Stomach (tissue), 9 donors: ENCODE results near the gene CX3CL1. TPM values are rescaled to one million over a fixed set of nuclear protein-coding genes. Genes with fewer than 3 reads are reported as not detected.

ENCODE experiments used
- DNase-seq, 2 donors: peaks; one replicate each; pipeline versions ENCODE4 v3.0.0 to v3.0.0-alpha.2; 2013 to 2019
- H3K27ac ChIP-seq, 5 donors: fragments of 200-600 bp in 4 of 5; sonication (generic) in 4 of 5; one replicate each; pipeline ENCODE4 v1.5.1; 2013 to 2019; ENCODE audit warnings: mild to moderate bottlenecking in 1 of 5, moderate library complexity in 1 of 5
- H3K27me3 ChIP-seq, 3 donors: fragments of 200-600 bp; sonication (generic); one replicate each; pipeline ENCODE4 v1.5.1; 2017 to 2019; ENCODE audit warnings: mixed run types in 1 of 3
- H3K36me3 ChIP-seq, 4 donors: fragments of 200-600 bp; sonication (generic); 1 replicate in 3 of 4; 2 replicates in 1 of 4; pipeline ENCODE4 v1.5.1; 2016 to 2019
- H3K4me1 ChIP-seq, 4 donors: fragments of 200-600 bp; sonication (generic); one replicate each; pipeline ENCODE4 v1.5.1; 2016 to 2019
- H3K4me3 ChIP-seq, 4 donors: fragments of 200-600 bp; sonication (generic) in 3 of 4; one replicate each; pipeline ENCODE4 v1.5.1; 2016 to 2019; ENCODE audit warnings: mild to moderate bottlenecking in 1 of 4
- H3K9me3 ChIP-seq, 4 donors: fragments of 200-600 bp; sonication (generic); one replicate each; pipeline ENCODE4 v1.5.1; 2016 to 2019
- EP300 ChIP-seq: sonication (generic); formaldehyde crosslinking; IDR thresholded peaks from one replicate; pipeline ENCODE4 v1.6.1; 2017; ENCODE audit warnings: antibody characterized with exemption
- POLR2A ChIP-seq, 4 donors: fragments of 450-650 bp; IDR thresholded peaks; one replicate each; pipeline ENCODE4 v1.6.1; 2016; ENCODE audit warnings: antibody characterized with exemption in 4 of 4, control low read depth in 2 of 4, mild to moderate bottlenecking in 1 of 4, moderate library complexity in 1 of 4
- POLR2AphosphoS5 ChIP-seq, 3 donors: sonication (generic); formaldehyde crosslinking; IDR thresholded peaks; one replicate each; pipeline ENCODE4 v1.6.1; 2016; ENCODE audit warnings: antibody characterized with exemption in 3 of 3
- WGBS, 5 donors: extraction: QIAGEN DNeasy Blood & Tissue Kit in 3 of 5; methylation state at CpG; one replicate each; pipeline versions ENCODE4 v1.1.5 to v1.1.7; 2013 to 2018; 5-methylcytosine and 5-hydroxymethylcytosine counted together
- intact Hi-C: fragments of 100-400 bp; cut with DNase I; formaldehyde crosslinking; loops from one replicate; pipeline ENCODE4 v1.15.1; 2023; ENCODE audit warnings: low total_unique reads
- polyA plus RNA-seq, 3 donors: library from polyadenylated mRNA; stranded (reverse); fragments of 200-250 nt; gene quantifications; one replicate each; pipeline ENCODE4 v1.2.3, GENCODE V29; 2013
- total RNA-seq, 5 donors: library from RNA; depleted of rRNA; stranded (reverse); fragments of >200 nt; gene quantifications; one replicate each; pipeline versions ENCODE4 v1.1.0 to v1.2.3, GENCODE V29; 2014 to 2016
- TF ChIP-seq, protein P1 (sequence below), 7 experiments: fragments of 450-650 bp in 4 of 7; fragments of 200-600 bp in 3 of 7; sonication (generic) in 3 of 7; IDR thresholded peaks; one replicate each; pipeline ENCODE4 v1.5.1; 2016 to 2019; ENCODE audit warnings: antibody characterized with exemption in 7 of 7, control low read depth in 2 of 7, mild to moderate bottlenecking in 1 of 7
- donor health status: healthy with polysubstance abuse.
- donor health status: Bipolar disorder and iron deficiency.
- donor health status: healthy.

Gene CX3CL1
- total and polyA plus RNA-seq, 8 donors: 1.3 to 43.8 (median 6.7) TPM; not detected in 2

DNA sequence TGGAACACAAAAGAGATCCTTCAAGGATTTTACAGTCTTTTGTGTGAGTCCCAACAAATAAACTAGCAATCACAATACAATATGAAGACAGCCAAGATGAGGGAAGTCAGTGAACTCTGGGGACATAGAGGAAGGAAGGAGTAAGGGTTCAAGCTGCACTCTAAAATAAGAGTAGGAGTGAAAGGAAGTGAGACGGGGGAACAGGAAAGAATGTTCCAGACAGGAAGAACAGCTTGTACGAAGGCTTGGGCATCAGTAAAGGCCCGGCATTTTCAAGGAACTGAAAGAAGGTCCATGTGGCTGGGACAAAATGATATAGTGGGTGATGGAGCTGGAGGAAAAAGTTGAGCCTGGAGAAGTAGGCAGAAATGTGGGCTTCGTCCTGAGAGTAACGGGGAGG is 36.8 kb downstream of the CX3CL1 start:
- intact Hi-C loops: no loop called here
- Histone ChIP-seq H3K27me3 (no peaks in the 10 kb centered on the region), H3K4me3 (no peak overlapping the region), H3K27ac (peak overlapping the region in 3 of 5 donors; percentile 27 to 51 (median 46)), H3K9me3 (no peaks in the 10 kb centered on the region), H3K36me3 (no peaks in the 10 kb centered on the region), H3K4me1 (peaks cover 0 to 9% (median 0%) of the 10 kb centered on the region in 4 donors)
- WGBS, 5 donors: 72 to 84% (median 76%) methylated on average over 5 of the region's 5 CpGs
- no peak for TF ChIP-seq POLR2AphosphoS5 (IDR thresholded peaks at IDR 0.05)
- TF ChIP-seq, protein P1, sequence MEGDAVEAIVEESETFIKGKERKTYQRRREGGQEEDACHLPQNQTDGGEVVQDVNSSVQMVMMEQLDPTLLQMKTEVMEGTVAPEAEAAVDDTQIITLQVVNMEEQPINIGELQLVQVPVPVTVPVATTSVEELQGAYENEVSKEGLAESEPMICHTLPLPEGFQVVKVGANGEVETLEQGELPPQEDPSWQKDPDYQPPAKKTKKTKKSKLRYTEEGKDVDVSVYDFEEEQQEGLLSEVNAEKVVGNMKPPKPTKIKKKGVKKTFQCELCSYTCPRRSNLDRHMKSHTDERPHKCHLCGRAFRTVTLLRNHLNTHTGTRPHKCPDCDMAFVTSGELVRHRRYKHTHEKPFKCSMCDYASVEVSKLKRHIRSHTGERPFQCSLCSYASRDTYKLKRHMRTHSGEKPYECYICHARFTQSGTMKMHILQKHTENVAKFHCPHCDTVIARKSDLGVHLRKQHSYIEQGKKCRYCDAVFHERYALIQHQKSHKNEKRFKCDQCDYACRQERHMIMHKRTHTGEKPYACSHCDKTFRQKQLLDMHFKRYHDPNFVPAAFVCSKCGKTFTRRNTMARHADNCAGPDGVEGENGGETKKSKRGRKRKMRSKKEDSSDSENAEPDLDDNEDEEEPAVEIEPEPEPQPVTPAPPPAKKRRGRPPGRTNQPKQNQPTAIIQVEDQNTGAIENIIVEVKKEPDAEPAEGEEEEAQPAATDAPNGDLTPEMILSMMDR (IDR thresholded peaks at IDR 0.05): no peak
- TF ChIP-seq POLR2A (IDR thresholded peaks at IDR 0.05): no peak
- no peak for TF ChIP-seq EP300
- no peak for DNase-seq

DNA sequence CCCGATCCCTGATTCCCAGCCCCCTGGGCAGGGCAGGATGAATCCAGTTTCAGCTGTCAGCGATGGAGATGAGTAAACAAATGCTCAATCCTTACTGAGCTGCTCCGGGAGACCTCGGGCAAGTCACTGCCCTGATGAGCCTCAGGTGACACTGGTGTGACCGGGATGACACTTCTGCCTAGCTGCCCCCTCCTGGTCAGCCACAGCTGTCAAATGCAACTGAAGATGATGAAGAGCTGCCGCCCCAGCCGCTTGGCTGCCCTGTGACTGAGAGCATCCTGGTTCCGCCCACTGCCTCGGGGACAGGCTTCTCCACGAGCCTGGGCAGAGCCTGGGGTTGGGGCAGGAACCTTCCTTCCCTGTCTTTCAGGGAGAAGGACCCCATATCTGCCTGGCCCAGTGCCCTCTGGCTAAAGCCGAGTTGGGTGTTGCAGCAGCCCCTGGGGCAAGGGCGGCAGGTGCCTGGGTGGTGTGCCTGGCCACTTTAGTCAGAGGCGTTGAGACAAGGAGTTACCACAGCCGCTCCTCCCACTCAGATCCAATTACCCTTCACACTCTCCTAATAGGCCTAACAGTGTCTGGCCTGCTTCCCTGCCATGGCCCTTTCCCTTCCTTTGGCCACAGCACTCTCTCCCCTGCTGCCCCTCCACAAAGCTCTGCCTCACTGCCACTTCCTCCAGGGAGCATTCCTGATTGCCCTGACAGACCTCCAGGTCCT is 37.7 kb downstream of the CX3CL1 start:
- no peaks in the 10 kb centered on the region for H3K36me3 ChIP-seq
- H3K4me3 ChIP-seq: no peak overlapping the region
- intact Hi-C loops: no loop called here
- no peak for DNase-seq
- H3K27me3 ChIP-seq: no peaks in the 10 kb centered on the region
- H3K9me3 ChIP-seq: no peaks in the 10 kb centered on the region
- H3K27ac ChIP-seq: peak overlapping the region in 3 of 5 donors; percentile 27 to 51 (median 46)
- 53 to 75% (median 63%) methylated on average over 6 to 14 of the region's 14 CpGs for WGBS, 5 donors
- H3K4me1 ChIP-seq: peaks cover 0 to 9% (median 0%) of the 10 kb centered on the region in 4 donors
- TF ChIP-seq EP300 (no peak), POLR2AphosphoS5 (IDR thresholded peaks at IDR 0.05) (no peak), POLR2A (IDR thresholded peaks at IDR 0.05) (no peak)
- TF ChIP-seq, protein P1 (IDR thresholded peaks at IDR 0.05): no peak

DNA sequence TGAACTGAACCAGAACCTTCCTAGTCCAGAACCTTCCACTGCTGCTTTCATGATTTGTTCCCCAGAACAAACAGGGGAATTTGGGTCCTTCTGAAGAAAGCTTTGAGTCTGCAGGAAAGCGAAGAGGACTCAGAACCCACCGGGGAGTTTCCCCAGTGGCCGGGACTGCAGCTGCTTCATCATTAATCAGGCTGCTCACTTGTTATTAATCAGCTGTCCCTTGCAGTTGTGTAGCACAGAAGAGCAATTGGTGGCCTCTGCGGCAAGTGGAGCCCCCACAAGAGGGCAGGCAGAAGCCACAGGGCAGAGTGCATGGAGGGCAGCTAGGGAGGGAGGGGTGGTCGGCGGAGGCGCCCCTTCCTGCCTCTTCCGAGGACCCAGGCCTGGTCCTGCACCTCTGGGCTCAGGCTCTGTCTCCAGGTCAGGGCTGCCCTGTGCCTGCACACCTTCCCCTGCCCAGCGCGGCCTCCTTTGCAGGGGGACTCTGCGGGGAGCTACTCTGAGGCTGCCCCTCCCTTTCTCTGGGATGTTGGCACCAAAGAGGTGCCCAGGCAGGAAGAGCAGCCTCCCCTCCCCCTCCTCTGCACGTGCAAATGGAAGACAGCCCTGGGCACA is 39.2 kb downstream of the CX3CL1 start:
- no peak for DNase-seq
- H3K4me1 ChIP-seq: peaks cover 0 to 14% (median 3%) of the 10 kb centered on the region in 4 donors
- intact Hi-C loops: no loop called here
- H3K9me3 ChIP-seq: no peaks in the 10 kb centered on the region
- no peak overlapping the region for H3K27ac ChIP-seq
- H3K4me3 ChIP-seq: no peak overlapping the region
- no peaks in the 10 kb centered on the region for H3K36me3 ChIP-seq
- 58 to 70% (median 66%) methylated on average over 8 to 12 of the region's 12 CpGs for WGBS, 5 donors
- H3K27me3 ChIP-seq: peaks cover 0 to 4% (median 0%) of the 10 kb centered on the region in 3 donors
- TF ChIP-seq, protein P1 (IDR thresholded peaks at IDR 0.05): no peak
- TF ChIP-seq POLR2A (IDR thresholded peaks at IDR 0.05) (no peak), POLR2AphosphoS5 (IDR thresholded peaks at IDR 0.05) (no peak), EP300 (no peak)

DNA sequence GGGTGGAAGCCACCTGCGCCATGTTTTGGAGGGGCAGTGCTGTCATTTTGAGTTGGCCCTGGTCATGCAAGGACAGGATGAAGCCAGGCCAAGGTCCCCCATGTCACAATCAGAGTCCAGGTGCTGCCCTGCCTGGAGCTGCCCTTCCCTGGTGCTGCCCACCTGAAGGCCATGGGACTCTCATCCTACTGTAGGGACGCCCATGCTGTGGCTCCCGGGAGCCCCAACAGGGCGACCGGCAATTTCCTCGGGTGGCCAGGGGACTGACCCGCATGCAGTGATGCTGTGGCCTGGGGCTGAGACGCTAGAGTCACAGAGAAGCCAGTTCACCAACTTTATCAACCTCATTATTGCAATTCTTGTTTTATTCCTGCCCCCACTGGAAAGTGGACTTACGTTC is 40.3 kb downstream of the CX3CL1 start:
- intact Hi-C loops: no loop called here
- peaks cover 0 to 4% (median 0%) of the 10 kb centered on the region in 3 donors for H3K27me3 ChIP-seq
- H3K9me3 ChIP-seq: no peaks in the 10 kb centered on the region
- H3K27ac ChIP-seq: no peak overlapping the region
- no peaks in the 10 kb centered on the region for H3K36me3 ChIP-seq
- H3K4me3 ChIP-seq: no peak overlapping the region
- no peak for DNase-seq
- H3K4me1 ChIP-seq: peaks cover 7 to 25% (median 14%) of the 10 kb centered on the region in 4 donors
- 85 to 94% (median 90%) methylated on average over 9 of the region's 9 CpGs for WGBS, 5 donors
- TF ChIP-seq EP300: no peak
